ENCODE measurements around the gene DPF3.
A peak's percentile ranks its signal among the peaks of the same experiment; 100 is the strongest.

The DPF3 gene

DNA sequence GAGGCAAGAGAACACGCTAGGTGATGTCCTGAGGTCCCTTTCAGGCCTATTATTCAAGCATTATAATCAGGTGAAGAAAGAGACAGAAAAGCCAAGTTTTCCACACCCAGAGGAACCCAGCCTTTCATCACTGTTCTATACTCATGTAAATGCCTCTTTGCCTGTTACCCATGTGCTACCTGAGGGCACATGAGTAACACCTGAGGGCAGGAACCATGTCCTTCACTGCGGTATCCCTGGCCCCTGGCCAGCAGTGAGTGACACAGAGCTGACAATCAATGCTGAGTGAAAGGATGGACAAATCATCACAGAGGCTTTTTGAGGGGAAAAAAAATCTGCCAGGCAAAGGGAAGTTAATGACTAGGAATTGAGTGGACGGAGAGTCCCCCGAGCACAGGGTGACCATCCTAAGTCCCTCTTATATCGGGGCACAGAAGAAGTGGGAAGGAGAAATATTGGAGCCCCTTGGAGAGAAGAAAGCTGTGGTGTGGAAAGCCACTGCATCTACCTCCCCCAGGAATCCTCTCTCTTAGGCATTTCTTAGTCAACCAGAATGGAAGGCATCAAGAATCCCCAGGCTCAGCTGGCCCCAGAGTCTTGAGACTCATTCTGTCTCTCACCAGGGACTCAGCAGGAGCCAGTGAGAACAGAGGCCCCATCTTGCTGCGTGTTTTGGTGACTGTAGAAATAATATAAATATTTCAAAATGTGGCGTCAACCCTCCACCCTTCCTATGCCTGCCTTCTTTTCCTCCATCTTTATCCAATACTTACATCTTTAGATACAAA is 212.9 kb downstream of the DPF3 start:
- no peak for DNase-seq (ENCODE audit: extremely low spot score)
- CTCF ChIA-PET, result interaction anchor here (1.0 to 1.1 kb wide), 2 partner anchors 10 to 17 kb away, joined by 3 read pairs; no protein-coding TSS in a partner anchor
- POLR2A ChIA-PET, result no interaction called here
- TF ChIP-seq, protein P1, sequence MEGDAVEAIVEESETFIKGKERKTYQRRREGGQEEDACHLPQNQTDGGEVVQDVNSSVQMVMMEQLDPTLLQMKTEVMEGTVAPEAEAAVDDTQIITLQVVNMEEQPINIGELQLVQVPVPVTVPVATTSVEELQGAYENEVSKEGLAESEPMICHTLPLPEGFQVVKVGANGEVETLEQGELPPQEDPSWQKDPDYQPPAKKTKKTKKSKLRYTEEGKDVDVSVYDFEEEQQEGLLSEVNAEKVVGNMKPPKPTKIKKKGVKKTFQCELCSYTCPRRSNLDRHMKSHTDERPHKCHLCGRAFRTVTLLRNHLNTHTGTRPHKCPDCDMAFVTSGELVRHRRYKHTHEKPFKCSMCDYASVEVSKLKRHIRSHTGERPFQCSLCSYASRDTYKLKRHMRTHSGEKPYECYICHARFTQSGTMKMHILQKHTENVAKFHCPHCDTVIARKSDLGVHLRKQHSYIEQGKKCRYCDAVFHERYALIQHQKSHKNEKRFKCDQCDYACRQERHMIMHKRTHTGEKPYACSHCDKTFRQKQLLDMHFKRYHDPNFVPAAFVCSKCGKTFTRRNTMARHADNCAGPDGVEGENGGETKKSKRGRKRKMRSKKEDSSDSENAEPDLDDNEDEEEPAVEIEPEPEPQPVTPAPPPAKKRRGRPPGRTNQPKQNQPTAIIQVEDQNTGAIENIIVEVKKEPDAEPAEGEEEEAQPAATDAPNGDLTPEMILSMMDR (IDR thresholded peaks at IDR 0.05; ENCODE audit: control extremely low read depth, extremely low read depth, low read depth, missing control alignments), result no peak

DNA sequence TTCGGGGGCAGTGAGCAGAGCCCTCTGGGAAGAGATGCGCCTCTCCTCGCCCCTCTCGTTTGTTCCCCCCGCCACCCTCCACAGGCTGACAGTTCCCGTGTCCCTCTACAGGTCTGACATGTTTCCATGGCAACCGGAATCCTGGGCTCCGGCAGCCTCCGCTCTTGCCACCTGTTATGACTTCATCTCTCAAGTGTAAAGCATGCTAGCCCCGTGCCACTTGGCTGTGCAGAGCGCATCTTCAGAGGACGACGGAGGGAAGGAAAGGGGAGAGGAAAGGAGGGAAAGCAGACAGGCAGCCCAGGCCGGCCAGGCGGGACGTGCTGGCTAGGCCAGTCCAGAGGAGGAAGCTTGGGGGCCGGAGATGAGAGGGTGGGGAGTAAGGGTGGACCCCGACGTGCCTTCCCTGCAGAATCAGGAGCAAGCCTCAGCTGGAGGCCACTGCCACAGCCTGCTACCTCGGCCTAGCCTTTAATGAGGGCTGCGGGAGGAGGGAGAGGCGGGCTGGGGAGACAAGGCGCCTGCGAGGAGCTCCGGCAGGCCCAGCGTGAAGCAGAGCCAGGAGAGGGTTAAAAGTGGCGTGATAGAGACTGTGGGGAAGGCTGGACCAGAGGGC is 214.3 kb downstream of the DPF3 start:
- ChIA-PET POLR2A (no interaction called here), CTCF (no interaction called here)
- DNase-seq (ENCODE audit: extremely low spot score), result no peak
- TF ChIP-seq, protein P1 (IDR thresholded peaks at IDR 0.05; ENCODE audit: control extremely low read depth, extremely low read depth, low read depth, missing control alignments), result no peak

DNA sequence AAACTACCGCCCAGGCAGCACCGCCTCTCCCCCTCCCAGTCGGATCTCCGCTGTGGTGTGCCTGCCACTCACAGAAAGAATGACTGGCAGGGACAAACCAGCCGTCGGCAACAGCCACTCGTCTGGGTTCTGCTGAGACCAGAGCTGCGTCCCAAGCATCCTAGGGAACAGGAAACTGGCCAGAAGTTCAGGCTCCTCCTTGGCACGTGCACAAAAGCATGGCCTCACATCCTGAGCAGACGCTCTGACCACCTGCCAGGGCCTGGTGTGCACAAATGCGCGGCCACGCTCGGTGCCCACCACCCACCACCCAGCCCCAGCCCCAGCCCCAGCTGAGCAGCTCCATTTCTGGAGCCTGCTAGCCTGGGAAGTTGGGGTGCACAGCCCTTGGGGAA is 214.8 kb downstream of the DPF3 start:
- POLR2A ChIA-PET, result no interaction called here
- DNase-seq (ENCODE audit: extremely low spot score), result no peak
- CTCF ChIA-PET, result interaction anchor here (1.2 kb wide), 1 partner anchor 26 kb away, joined by 3 read pairs; no protein-coding TSS in a partner anchor
- TF ChIP-seq, protein P1 (IDR thresholded peaks at IDR 0.05; ENCODE audit: control extremely low read depth, extremely low read depth, low read depth, missing control alignments), result no peak

DNA sequence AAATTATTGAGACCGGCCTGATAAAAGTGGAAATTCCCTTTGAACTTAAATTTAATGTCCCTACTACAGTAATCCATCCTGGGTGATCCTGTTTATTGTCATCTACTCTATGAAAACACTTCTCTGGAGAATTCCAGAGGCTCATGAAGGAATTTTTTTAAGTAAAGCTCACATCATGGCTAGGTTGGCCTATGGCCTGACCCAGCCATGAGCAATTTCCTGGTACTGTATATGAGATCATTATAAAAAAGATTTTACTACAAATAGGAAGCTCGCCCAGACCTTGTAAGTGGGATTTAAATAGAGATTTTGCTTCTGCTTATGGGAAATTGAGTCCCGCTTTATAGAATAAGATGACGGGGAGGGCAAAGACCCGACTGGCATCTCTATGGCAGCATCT is 215.5 kb downstream of the DPF3 start:
- TF ChIP-seq, protein P1 (IDR thresholded peaks at IDR 0.05; ENCODE audit: control extremely low read depth, extremely low read depth, low read depth, missing control alignments), result no peak
- no peak for DNase-seq (ENCODE audit: extremely low spot score)
- CTCF ChIA-PET, result interaction anchor here (0.9 to 1.4 kb wide), 3 partner anchors 9 to 27 kb away, joined by 3 to 4 read pairs (median 3); no protein-coding TSS in a partner anchor
- POLR2A ChIA-PET, result no interaction called here

DNA sequence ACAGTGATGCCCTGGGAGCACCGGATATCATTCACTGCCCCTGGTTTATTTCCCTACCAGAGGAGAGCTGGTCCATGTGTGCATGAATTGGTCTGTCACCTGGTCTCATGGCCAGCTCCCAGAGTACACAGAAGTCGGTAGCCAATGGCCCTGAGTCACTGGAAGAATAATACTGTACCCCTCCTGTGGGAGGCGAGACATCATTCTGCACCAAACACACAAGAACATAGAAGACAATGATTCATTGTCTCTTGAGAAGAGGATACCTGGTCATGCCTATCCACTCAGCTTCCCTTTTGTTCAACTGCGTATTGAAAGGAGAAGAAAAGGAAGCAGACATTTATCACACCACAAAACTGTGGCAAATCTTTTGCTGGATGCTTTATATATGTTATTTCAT is 216.2 kb downstream of the DPF3 start:
- no peak for DNase-seq (ENCODE audit: extremely low spot score)
- POLR2A ChIA-PET, result interaction anchor here (1.2 kb wide), 1 partner anchor 13 kb away, joined by 3 read pairs; no protein-coding TSS in a partner anchor
- TF ChIP-seq, protein P1 (IDR thresholded peaks at IDR 0.05; ENCODE audit: control extremely low read depth, extremely low read depth, low read depth, missing control alignments), result no peak
- CTCF ChIA-PET, result interaction anchor here (0.9 to 1.4 kb wide), 4 partner anchors 10 to 271 kb away, joined by 3 to 4 read pairs (median 4); no protein-coding TSS in a partner anchor

DNA sequence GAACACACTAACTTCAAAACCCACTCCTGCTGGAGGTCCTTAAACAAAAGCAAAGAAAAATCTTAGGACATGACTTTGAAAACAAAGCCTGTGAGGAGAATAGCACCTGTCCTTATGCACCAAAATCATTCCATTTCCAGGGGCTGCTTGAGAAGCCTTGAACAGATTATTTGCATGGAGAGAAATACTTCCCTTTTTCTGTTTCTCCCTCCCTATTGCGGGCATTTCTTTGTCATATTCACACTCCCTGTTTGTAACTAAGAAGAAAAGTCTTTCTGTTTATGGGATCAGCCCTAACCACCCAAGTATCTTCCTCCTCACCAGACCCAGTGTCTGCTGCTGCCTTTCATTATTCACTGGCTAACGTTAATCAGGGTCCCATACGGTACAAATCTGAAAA is 218.8 kb downstream of the DPF3 start:
- peak; percentile 31 for DNase-seq (ENCODE audit: extremely low spot score)
- TF ChIP-seq, protein P1 (IDR thresholded peaks at IDR 0.05; ENCODE audit: control extremely low read depth, extremely low read depth, low read depth, missing control alignments), result no peak
- ChIA-PET CTCF (no interaction called here), POLR2A (no interaction called here)

Measured in GM10248 (cell line).